GM12892 (cell line): ENCODE measurements around the gene ANXA3.

Source experiments
- POLR2AphosphoS5 ChIP-seq: IDR thresholded peaks from 2 replicates; pipeline ENCODE4 v1.6.1; 2011; ENCODE audit warnings: low read depth, low read length, control low read depth
- TAF1 ChIP-seq: IDR thresholded peaks from 2 replicates; pipeline ENCODE4 v1.6.1; 2011; ENCODE audit warnings: low read depth, mild to moderate bottlenecking, control low read depth, low read length, borderline replicate concordance

GRCh38 chr4:78630615-78631014 lies 79.0 kb downstream of the ANXA3 start:
- TF ChIP-seq TAF1, result no peak
- TF ChIP-seq POLR2AphosphoS5, result no peak
